Mesenchymal stem cell (in vitro differentiated cells and primary cell): ENCODE results near the gene SP4.

Experiments
- DNase-seq: peaks from one replicate; pipeline ENCODE4 v3.0.0-alpha.2; 2013
- H2AFZ ChIP-seq: one replicate; pipeline ENCODE4 v1.6.1; 2013; ENCODE audit warnings: low read depth, mild to moderate bottlenecking, control low read depth, inconsistent platforms, low read length, moderate library complexity
- H2AK5ac ChIP-seq: 2 replicates; pipeline ENCODE4 v1.6.1; 2013; ENCODE audit warnings: low read length, moderate library complexity, mild to moderate bottlenecking, inconsistent platforms; ENCODE audit not compliant: severe bottlenecking
- H2BK120ac ChIP-seq: one replicate; pipeline ENCODE4 v1.6.1; 2013; ENCODE audit warnings: low read depth, mild to moderate bottlenecking, inconsistent platforms, low read length, moderate library complexity
- H2BK12ac ChIP-seq, 2 experiments: one replicate each; pipeline ENCODE4 v1.6.1; 2013; ENCODE audit warnings: inconsistent platforms in 2 of 2, low read length in 2 of 2, mild to moderate bottlenecking in 2 of 2, moderate library complexity in 2 of 2, control low read depth in 1 of 2
- H2BK15ac ChIP-seq: one replicate; pipeline ENCODE4 v1.6.1; 2013; ENCODE audit warnings: mild to moderate bottlenecking, low read depth, inconsistent platforms; ENCODE audit not compliant: poor library complexity, severe bottlenecking
- H2BK5ac ChIP-seq: 2 replicates; pipeline ENCODE4 v1.6.1; 2013; ENCODE audit warnings: low read depth, mild to moderate bottlenecking, low read length, control low read depth, inconsistent platforms; ENCODE audit not compliant: poor library complexity, severe bottlenecking
- H3K14ac ChIP-seq, 2 experiments: one replicate each; pipeline ENCODE4 v1.6.1; 2013; ENCODE audit warnings: inconsistent platforms in 2 of 2, low read length in 2 of 2, control low read depth in 1 of 2, mild to moderate bottlenecking in 1 of 2, moderate library complexity in 1 of 2
- H3K18ac ChIP-seq, 2 experiments: one replicate each; pipeline ENCODE4 v1.6.1; 2013; ENCODE audit warnings: inconsistent platforms in 2 of 2, low read length in 2 of 2, control low read depth in 1 of 2, low read depth in 1 of 2, mild to moderate bottlenecking in 1 of 2
- H3K23ac ChIP-seq, 2 experiments: one replicate each; pipeline ENCODE4 v1.6.1; 2013; ENCODE audit warnings: inconsistent platforms in 2 of 2, low read length in 2 of 2, mild to moderate bottlenecking in 2 of 2, moderate library complexity in 2 of 2, control low read depth in 1 of 2
- H3K27ac ChIP-seq: 2 replicates; pipeline ENCODE4 v1.5.1; 2013; ENCODE audit warnings: mild to moderate bottlenecking, moderate library complexity, low read length, control low read depth, inconsistent platforms; ENCODE audit not compliant: poor library complexity, severe bottlenecking
- H3K27me3 ChIP-seq, 2 experiments: 2 replicates each; pipeline versions ENCODE4 v1.6.1 to v1.7.0; 2013; ENCODE audit warnings: low read length in 2 of 2, mild to moderate bottlenecking in 2 of 2, moderate library complexity in 2 of 2, control low read depth in 1 of 2, inconsistent platforms in 1 of 2; ENCODE audit not compliant: control insufficient read depth in 1 of 2, insufficient read depth in 1 of 2
- H3K36me3 ChIP-seq, 2 experiments: 2 replicates each; pipeline versions ENCODE4 v1.6.1 to v1.7.0; 2013; ENCODE audit warnings: low read length in 2 of 2, control low read depth in 1 of 2, inconsistent platforms in 1 of 2, low read depth in 1 of 2, mild to moderate bottlenecking in 1 of 2; ENCODE audit not compliant: insufficient read depth in 2 of 2, control insufficient read depth in 1 of 2
- H3K4ac ChIP-seq, 2 experiments: one replicate each; pipeline ENCODE4 v1.6.1; 2013; ENCODE audit warnings: inconsistent platforms in 2 of 2, low read length in 2 of 2, mild to moderate bottlenecking in 2 of 2, moderate library complexity in 2 of 2, control low read depth in 1 of 2, low read depth in 1 of 2
- H3K4me1 ChIP-seq: 2 replicates; pipeline ENCODE4 v1.6.1; 2013; ENCODE audit warnings: low read depth, low read length, control low read depth; ENCODE audit not compliant: control insufficient read depth, insufficient read depth
- H3K4me2 ChIP-seq: 2 replicates; pipeline ENCODE4 v1.6.1; 2013; ENCODE audit warnings: low read length, mild to moderate bottlenecking, inconsistent platforms; ENCODE audit not compliant: poor library complexity, severe bottlenecking
- H3K4me3 ChIP-seq, 2 experiments: 2 replicates each; pipeline versions ENCODE4 v1.5.1 to v1.7.0; 2013; ENCODE audit warnings: low read length in 2 of 2, mild to moderate bottlenecking in 2 of 2, control low read depth in 1 of 2, low read depth in 1 of 2; ENCODE audit not compliant: insufficient read depth in 1 of 2
- H3K79me1 ChIP-seq: replicated peaks from 2 replicates; pipeline ENCODE4 v1.6.1; 2013; ENCODE audit warnings: mild to moderate bottlenecking, control low read depth, low read length, inconsistent platforms; ENCODE audit not compliant: poor library complexity, severe bottlenecking
- H3K9ac ChIP-seq: 2 replicates; pipeline ENCODE4 v1.7.0; 2013; ENCODE audit warnings: mild to moderate bottlenecking, low read length, moderate library complexity
- H3K9me3 ChIP-seq: 2 replicates; pipeline ENCODE4 v1.7.0; 2013; ENCODE audit warnings: mild to moderate bottlenecking, low read length; ENCODE audit not compliant: control insufficient read depth
- H4K8ac ChIP-seq: one replicate; pipeline ENCODE4 v1.6.1; 2013; ENCODE audit warnings: inconsistent platforms, mild to moderate bottlenecking, low read length, moderate library complexity
- H4K91ac ChIP-seq: one replicate; pipeline ENCODE4 v1.6.1; 2013; ENCODE audit warnings: mild to moderate bottlenecking, low read length, inconsistent platforms
- WGBS: methylation state at CpG from one replicate; pipeline ENCODE4 v1.1.7; 2013; ENCODE audit warnings: mixed read lengths; 5-methylcytosine and 5-hydroxymethylcytosine counted together

Gene SP4

GRCh38 chr7:21514062-21514461 lies 86.2 kb downstream of the SP4 start:
- no peak overlapping the region for H2AFZ ChIP-seq
- no peak overlapping the region for H3K23ac ChIP-seq
- no peak overlapping the region for H3K27ac ChIP-seq
- H3K18ac ChIP-seq = no peak overlapping the region
- no peak overlapping the region for H2AK5ac ChIP-seq
- H3K4me1 ChIP-seq = no peaks in the 10 kb centered on the region
- H3K4me2 ChIP-seq = no peak overlapping the region
- no peak overlapping the region for H2BK12ac ChIP-seq
- H4K91ac ChIP-seq = no peak overlapping the region
- no peaks in the 10 kb centered on the region for H3K27me3 ChIP-seq
- H3K4me3 ChIP-seq = no peak overlapping the region
- DNase-seq = no peak
- H3K9me3 ChIP-seq = no peaks in the 10 kb centered on the region
- H3K9ac ChIP-seq = no peak overlapping the region
- no peak overlapping the region for H2BK120ac ChIP-seq
- H2BK5ac ChIP-seq = no peak overlapping the region
- no peak overlapping the region for H4K8ac ChIP-seq
- no peak overlapping the region for H2BK15ac ChIP-seq
- H3K36me3 ChIP-seq = peaks cover 0 to 5% of the 10 kb centered on the region in 2 experiments
- H3K14ac ChIP-seq = no peak overlapping the region
- H3K4ac ChIP-seq = no peak overlapping the region
- H3K79me1 ChIP-seq = no peaks in the 10 kb centered on the region

- no peak overlapping the region for H2BK120ac ChIP-seq
- no peaks in the 10 kb centered on the region for H3K27me3 ChIP-seq
- no peaks in the 10 kb centered on the region for H3K9me3 ChIP-seq
- no peak overlapping the region for H2BK15ac ChIP-seq
- H3K4ac ChIP-seq = no peak overlapping the region
- H3K27ac ChIP-seq = no peak overlapping the region
- H3K18ac ChIP-seq = no peak overlapping the region
- DNase-seq = no peak
- H2AK5ac ChIP-seq = no peak overlapping the region
- H3K23ac ChIP-seq = no peak overlapping the region
- no peaks in the 10 kb centered on the region for H3K36me3 ChIP-seq
- H2BK12ac ChIP-seq = no peak overlapping the region
- no peak overlapping the region for H3K4me2 ChIP-seq
- no peak overlapping the region for H4K8ac ChIP-seq
- H3K14ac ChIP-seq = no peak overlapping the region
- no peaks in the 10 kb centered on the region for H3K79me1 ChIP-seq
- WGBS = 100% methylated on average over 1 of the region's 1 CpG
- no peaks in the 10 kb centered on the region for H3K4me1 ChIP-seq
- H2AFZ ChIP-seq = no peak overlapping the region
- no peak overlapping the region for H3K9ac ChIP-seq
- no peak overlapping the region for H4K91ac ChIP-seq
- H2BK5ac ChIP-seq = no peak overlapping the region
- no peak overlapping the region for H3K4me3 ChIP-seq
Observed at GRCh38 chr7:21524680-21525079, 96.8 kb downstream of the SP4 start.

DNA sequence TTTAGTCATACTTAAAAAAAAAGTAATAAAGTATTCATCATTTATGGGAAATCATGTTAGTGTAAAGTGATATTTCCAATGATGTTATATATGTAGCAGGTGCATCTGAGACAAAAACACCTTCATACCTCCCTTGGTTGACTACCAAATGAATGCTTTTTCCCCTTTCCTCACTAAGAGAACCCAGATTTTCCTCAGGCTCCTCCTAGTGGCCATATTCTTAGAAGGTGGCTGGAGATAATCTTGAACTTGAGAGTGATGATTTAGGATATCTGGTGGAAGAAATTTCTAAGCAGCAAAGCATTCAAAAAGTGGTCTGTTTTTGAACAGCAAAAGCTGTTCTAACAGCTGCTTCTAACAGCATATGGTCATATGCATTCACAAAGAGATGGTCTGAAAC lies 98.1 kb downstream of the SP4 start:
- Histone ChIP-seq H3K36me3 (no peaks in the 10 kb centered on the region), H2BK5ac (no peak overlapping the region), H2BK12ac (no peak overlapping the region), H3K4ac (no peak overlapping the region), H3K9me3 (no peaks in the 10 kb centered on the region), H3K27ac (no peak overlapping the region), H3K27me3 (no peaks in the 10 kb centered on the region), H2BK15ac (no peak overlapping the region), H2BK120ac (no peak overlapping the region), H3K14ac (no peak overlapping the region), H2AK5ac (no peak overlapping the region), H2AFZ (no peak overlapping the region), H4K91ac (no peak overlapping the region), H3K18ac (no peak overlapping the region), H3K4me3 (no peak overlapping the region), H3K4me2 (no peak overlapping the region), H3K23ac (no peak overlapping the region), H3K79me1 (no peaks in the 10 kb centered on the region), H3K4me1 (no peaks in the 10 kb centered on the region), H4K8ac (no peak overlapping the region), H3K9ac (no peak overlapping the region)
- DNase-seq = no peak

GRCh38 chr7:21526448-21526847 lies 98.6 kb downstream of the SP4 start:
- Histone ChIP-seq H2AFZ (no peak overlapping the region), H2BK5ac (no peak overlapping the region), H3K4me1 (no peaks in the 10 kb centered on the region), H3K4ac (no peak overlapping the region), H3K4me3 (no peak overlapping the region), H2BK15ac (no peak overlapping the region), H3K9me3 (no peaks in the 10 kb centered on the region), H2BK120ac (no peak overlapping the region), H3K14ac (no peak overlapping the region), H4K91ac (no peak overlapping the region), H2AK5ac (no peak overlapping the region), H3K23ac (no peak overlapping the region), H3K9ac (no peak overlapping the region), H2BK12ac (no peak overlapping the region), H3K79me1 (no peaks in the 10 kb centered on the region), H3K27me3 (no peaks in the 10 kb centered on the region), H4K8ac (no peak overlapping the region), H3K4me2 (no peak overlapping the region), H3K18ac (no peak overlapping the region), H3K27ac (no peak overlapping the region), H3K36me3 (no peaks in the 10 kb centered on the region)
- 75% methylated on average over 3 of the region's 3 CpGs for WGBS
- no peak for DNase-seq
